Fibroblast of villous mesenchyme (primary cell): ENCODE measurements around the gene NR2F1. TPM values are rescaled to one million over a fixed set of nuclear protein-coding genes. Genes with fewer than 3 reads are reported as not detected.

Source experiments
- DNase-seq: peaks from one replicate; pipeline ENCODE4 v3.0.0-alpha.2; 2010; ENCODE audit warnings: low read depth
- H3K4me3 ChIP-seq: 2 replicates; pipeline ENCODE4 v1.5.1; 2011; ENCODE audit warnings: low read depth, mild to moderate bottlenecking, low read length
- CTCF ChIP-seq: IDR thresholded peaks from 2 replicates; pipeline ENCODE4 v1.5.1; 2012; ENCODE audit warnings: low read depth, mild to moderate bottlenecking, low read length; ENCODE audit not compliant: insufficient read depth
- total RNA-seq: library from RNA; depleted of rRNA; stranded (reverse); fragments of >200 nt; gene quantifications from 2 replicates; pipeline ENCODE4 v1.2.3, GENCODE V29; 2012

The NR2F1 gene
- total RNA-seq, 1 donor: 29.8 TPM

- no peak for DNase-seq
- no peak for TF ChIP-seq CTCF
- no peak overlapping the region for H3K4me3 ChIP-seq
Measured at GRCh38 chr5:93612855-93613243, 29.8 kb downstream of the NR2F1 start.

DNA sequence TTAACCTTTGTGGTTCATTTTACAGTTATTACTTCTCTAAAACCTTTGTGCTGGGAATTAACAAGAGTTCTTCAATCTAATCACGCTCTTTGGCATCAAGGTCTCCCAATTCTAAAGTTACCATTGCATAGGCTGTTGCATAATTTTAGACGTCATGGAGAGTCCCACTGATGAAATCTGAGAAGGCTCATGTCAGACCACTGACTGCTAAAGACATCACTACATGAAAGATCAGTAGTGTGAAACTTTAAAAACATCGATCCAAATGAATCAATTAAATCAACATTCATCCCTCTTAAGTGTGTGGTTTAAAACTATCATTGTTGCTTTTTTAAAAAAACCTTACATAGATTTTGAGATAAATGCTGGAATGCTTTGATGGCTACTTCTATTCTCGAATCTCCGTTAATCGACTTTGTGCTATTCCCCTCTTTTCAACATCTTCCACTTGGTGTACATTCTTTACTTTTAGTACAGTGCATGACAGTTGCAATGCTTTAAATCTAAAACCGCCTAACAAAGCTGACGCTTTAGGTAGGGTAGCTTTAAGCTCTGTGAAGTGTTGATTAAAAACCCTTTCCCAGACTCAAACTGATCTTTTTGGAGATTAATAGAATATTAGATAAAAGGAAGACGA is 33.6 kb downstream of the NR2F1 start:
- TF ChIP-seq CTCF: no peak
- no peak for DNase-seq
- H3K4me3 ChIP-seq: no peak overlapping the region

- peak; percentile 66 for DNase-seq
- H3K4me3 ChIP-seq: peak overlapping the region; percentile 76
- TF ChIP-seq CTCF: no peak
Measured at GRCh38 chr5:93620487-93621326, 37.7 kb downstream of the NR2F1 start.

GRCh38 chr5:93621327-93621798 is 38.3 kb downstream of the NR2F1 start:
- H3K4me3 ChIP-seq: peak overlapping the region; percentile 76
- TF ChIP-seq CTCF: no peak
- peak; percentile 79 for DNase-seq

GRCh38 chr5:93622240-93622885 is 39.3 kb downstream of the NR2F1 start:
- H3K4me3 ChIP-seq: no peak overlapping the region
- DNase-seq: peak; percentile 53
- TF ChIP-seq CTCF: no peak

- H3K4me3 ChIP-seq: no peak overlapping the region
- DNase-seq: no peak
- TF ChIP-seq CTCF: no peak
Measured at GRCh38 chr5:93623153-93623552, 40.1 kb downstream of the NR2F1 start.
